C4-2B (cell line): ENCODE data around the gene ZNF613.

Experiments
- CTCF ChIP-seq: fragments of 450-650 bp; conservative IDR thresholded peaks from 2 replicates; pipeline ENCODE4 v1.5.1; 2017; ENCODE audit warnings: mild to moderate bottlenecking
- ZFX ChIP-seq: fragments of 450-650 bp; IDR thresholded peaks from 2 replicates; pipeline ENCODE4 v1.6.1; 2017

GRCh38 chr19:51978882-51979281 lies 51.6 kb downstream of the ZNF613 start:
- no peak for TF ChIP-seq CTCF
- TF ChIP-seq ZFX, result no peak
